A549 (cell line): Measurements from ENCODE around the gene NDC1.

Experiments used
- EP300 ChIP-seq, 2 experiments: fragments of >200 bp; sonication (Bioruptor Twin); formaldehyde crosslinking; IDR thresholded peaks; 2 replicates in 1 of 2; 3 replicates in 1 of 2; pipeline ENCODE4 v1.6.1; 2016 to 2017
- JUN ChIP-seq, 2 experiments: fragments of >200 bp; sonication (Bioruptor Twin); formaldehyde crosslinking; IDR thresholded peaks; 2 replicates in 1 of 2; 3 replicates in 1 of 2; pipeline ENCODE4 v1.6.1; 2016 to 2017
- POLR2A ChIP-seq: IDR thresholded peaks from 2 replicates; pipeline ENCODE4 v1.6.1; 2012; ENCODE audit warnings: mild to moderate bottlenecking, low read length
- RAD21 ChIP-seq, 2 experiments: fragments of >200 bp in 1 of 2; sonication (Bioruptor Twin) in 1 of 2; formaldehyde crosslinking in 1 of 2; IDR thresholded peaks in 1 of 2; conservative IDR thresholded peaks in 1 of 2; 2 replicates in 1 of 2; 3 replicates in 1 of 2; pipeline ENCODE4 v1.6.1; 2012 to 2018; ENCODE audit warnings: inconsistent platforms in 1 of 2
- ZNF302 ChIP-seq: fragments of 250-450 bp; sonication (Bioruptor Pico); IDR thresholded peaks from 2 replicates; pipeline ENCODE4 v1.9.0; 2021; ENCODE audit warnings: inconsistent platforms, mild to moderate bottlenecking, moderate library complexity
- TF ChIP-seq, protein P1 (sequence below): fragments of 450-650 bp; IDR thresholded peaks from 2 replicates; pipeline ENCODE4 v1.6.1; 2014; ENCODE audit warnings: antibody characterized with exemption
- TF ChIP-seq, protein P2 (sequence below): fragments of >200 bp; sonication (Bioruptor Twin); formaldehyde crosslinking; IDR thresholded peaks from 3 replicates; pipeline ENCODE4 v1.5.1; 2016
- TF ChIP-seq, protein P3 (sequence below): fragments of 200-600 bp; sonication (generic); IDR thresholded peaks from 2 replicates; pipeline ENCODE4 v1.6.1; 2016; ENCODE audit warnings: antibody characterized with exemption, mild to moderate bottlenecking, moderate library complexity

DNA sequence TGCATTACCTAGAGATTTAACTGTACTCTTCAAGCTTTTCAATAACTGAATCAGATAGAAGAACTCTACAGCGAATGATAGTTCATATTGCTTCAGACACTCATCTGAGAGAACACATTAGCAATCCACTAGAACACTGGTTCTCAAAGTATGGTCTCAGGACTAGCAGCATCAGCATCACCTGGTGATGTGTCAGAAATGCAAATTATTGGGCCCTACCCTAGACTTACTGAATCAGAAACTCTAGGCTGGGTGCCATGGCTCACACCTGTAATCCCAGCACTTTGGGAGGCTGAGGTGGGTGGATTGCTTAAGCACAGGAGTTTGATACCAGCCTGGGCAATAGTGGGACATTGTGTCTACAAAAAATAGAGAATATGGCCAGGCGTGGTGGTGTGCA lies 74.2 kb downstream of the NDC1 start:
- TF ChIP-seq, protein P1, sequence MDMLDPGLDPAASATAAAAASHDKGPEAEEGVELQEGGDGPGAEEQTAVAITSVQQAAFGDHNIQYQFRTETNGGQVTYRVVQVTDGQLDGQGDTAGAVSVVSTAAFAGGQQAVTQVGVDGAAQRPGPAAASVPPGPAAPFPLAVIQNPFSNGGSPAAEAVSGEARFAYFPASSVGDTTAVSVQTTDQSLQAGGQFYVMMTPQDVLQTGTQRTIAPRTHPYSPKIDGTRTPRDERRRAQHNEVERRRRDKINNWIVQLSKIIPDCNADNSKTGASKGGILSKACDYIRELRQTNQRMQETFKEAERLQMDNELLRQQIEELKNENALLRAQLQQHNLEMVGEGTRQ, result no peak
- no peak for TF ChIP-seq EP300 (IDR thresholded peaks at IDR 0.05)
- TF ChIP-seq, protein P2, sequence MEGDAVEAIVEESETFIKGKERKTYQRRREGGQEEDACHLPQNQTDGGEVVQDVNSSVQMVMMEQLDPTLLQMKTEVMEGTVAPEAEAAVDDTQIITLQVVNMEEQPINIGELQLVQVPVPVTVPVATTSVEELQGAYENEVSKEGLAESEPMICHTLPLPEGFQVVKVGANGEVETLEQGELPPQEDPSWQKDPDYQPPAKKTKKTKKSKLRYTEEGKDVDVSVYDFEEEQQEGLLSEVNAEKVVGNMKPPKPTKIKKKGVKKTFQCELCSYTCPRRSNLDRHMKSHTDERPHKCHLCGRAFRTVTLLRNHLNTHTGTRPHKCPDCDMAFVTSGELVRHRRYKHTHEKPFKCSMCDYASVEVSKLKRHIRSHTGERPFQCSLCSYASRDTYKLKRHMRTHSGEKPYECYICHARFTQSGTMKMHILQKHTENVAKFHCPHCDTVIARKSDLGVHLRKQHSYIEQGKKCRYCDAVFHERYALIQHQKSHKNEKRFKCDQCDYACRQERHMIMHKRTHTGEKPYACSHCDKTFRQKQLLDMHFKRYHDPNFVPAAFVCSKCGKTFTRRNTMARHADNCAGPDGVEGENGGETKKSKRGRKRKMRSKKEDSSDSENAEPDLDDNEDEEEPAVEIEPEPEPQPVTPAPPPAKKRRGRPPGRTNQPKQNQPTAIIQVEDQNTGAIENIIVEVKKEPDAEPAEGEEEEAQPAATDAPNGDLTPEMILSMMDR, result no peak
- TF ChIP-seq, protein P3, sequence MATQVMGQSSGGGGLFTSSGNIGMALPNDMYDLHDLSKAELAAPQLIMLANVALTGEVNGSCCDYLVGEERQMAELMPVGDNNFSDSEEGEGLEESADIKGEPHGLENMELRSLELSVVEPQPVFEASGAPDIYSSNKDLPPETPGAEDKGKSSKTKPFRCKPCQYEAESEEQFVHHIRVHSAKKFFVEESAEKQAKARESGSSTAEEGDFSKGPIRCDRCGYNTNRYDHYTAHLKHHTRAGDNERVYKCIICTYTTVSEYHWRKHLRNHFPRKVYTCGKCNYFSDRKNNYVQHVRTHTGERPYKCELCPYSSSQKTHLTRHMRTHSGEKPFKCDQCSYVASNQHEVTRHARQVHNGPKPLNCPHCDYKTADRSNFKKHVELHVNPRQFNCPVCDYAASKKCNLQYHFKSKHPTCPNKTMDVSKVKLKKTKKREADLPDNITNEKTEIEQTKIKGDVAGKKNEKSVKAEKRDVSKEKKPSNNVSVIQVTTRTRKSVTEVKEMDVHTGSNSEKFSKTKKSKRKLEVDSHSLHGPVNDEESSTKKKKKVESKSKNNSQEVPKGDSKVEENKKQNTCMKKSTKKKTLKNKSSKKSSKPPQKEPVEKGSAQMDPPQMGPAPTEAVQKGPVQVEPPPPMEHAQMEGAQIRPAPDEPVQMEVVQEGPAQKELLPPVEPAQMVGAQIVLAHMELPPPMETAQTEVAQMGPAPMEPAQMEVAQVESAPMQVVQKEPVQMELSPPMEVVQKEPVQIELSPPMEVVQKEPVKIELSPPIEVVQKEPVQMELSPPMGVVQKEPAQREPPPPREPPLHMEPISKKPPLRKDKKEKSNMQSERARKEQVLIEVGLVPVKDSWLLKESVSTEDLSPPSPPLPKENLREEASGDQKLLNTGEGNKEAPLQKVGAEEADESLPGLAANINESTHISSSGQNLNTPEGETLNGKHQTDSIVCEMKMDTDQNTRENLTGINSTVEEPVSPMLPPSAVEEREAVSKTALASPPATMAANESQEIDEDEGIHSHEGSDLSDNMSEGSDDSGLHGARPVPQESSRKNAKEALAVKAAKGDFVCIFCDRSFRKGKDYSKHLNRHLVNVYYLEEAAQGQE, result no peak
- no peak for TF ChIP-seq ZNF302
- no peak for TF ChIP-seq POLR2A
- TF ChIP-seq RAD21 (conservative IDR thresholded peaks at IDR 0.05 in 1 of 2, IDR thresholded peaks at IDR 0.05 in 1 of 2), result no peak
- TF ChIP-seq JUN (IDR thresholded peaks at IDR 0.05), result no peak
